Cardiac septum (tissue), 1 donor: ENCODE data around the gene BTC. TPM values are rescaled to one million over a fixed set of nuclear protein-coding genes. Genes with fewer than 3 reads are reported as not detected.

ENCODE experiments used
- total RNA-seq: library from RNA; stranded (reverse); fragmentation: NEBNext Ultra II Directional; extraction: Animal tissue kit (Norgen Biotek cat#: 25700); gene quantifications from one replicate; pipeline ENCODE4 v1.2.1, GENCODE V29; 2021
- donor health status: DM: no; HTN: no; CAD: no.

The BTC gene
- total RNA-seq, 1 donor from 2014 or later = 0.35 TPM

Other genes starting within 250 kb of the BTC start
- 74.4 TPM for gene PARM1, start 138.6 kb upstream of the BTC start, total RNA-seq